ENCODE results near the gene BTN2A1. TPM values are rescaled to one million over a fixed set of nuclear protein-coding genes. Genes with fewer than 3 reads are reported as not detected.
A peak's percentile ranks its signal among the peaks of the same experiment; 100 is the strongest.
"Not testable (repeated sequence)": the region's sequence is repeated elsewhere in the genome, so short reads cannot be mapped to it uniquely, and the experiment has no call there.

Gene BTN2A1
- polyA plus RNA-seq, 1 donor, result 26.9 TPM

GRCh38 chr6:26445934-26446667 is 11.7 kb upstream of the BTN2A1 start:
- no peaks in the 10 kb centered on the region for H3K4me1 ChIP-seq (ENCODE audit: control insufficient read depth, insufficient read depth, low read length)
- peaks cover 11% of the 10 kb centered on the region for H3K36me3 ChIP-seq (ENCODE audit: control insufficient read depth, insufficient read depth, low read length)
- WGBS (ENCODE audit: insufficient coverage, low lambda C conversion rate), result no CpG with 5 or more reads among the region's 5 CpGs
- no peak for DNase-seq
- no peaks in the 10 kb centered on the region for H3K9me3 ChIP-seq (ENCODE audit: control insufficient read depth, low read depth, low read length)
- H3K27me3 ChIP-seq (ENCODE audit: control insufficient read depth, insufficient read depth, low read length), result no peaks in the 10 kb centered on the region
- H3K4me3 ChIP-seq (ENCODE audit: low read length), result no peak overlapping the region
- no peak overlapping the region for H3K27ac ChIP-seq (ENCODE audit: low read length)

- Histone ChIP-seq H3K4me1 (ENCODE audit: control insufficient read depth, insufficient read depth, low read length) (no peaks in the 10 kb centered on the region), H3K27me3 (ENCODE audit: control insufficient read depth, insufficient read depth, low read length) (no peaks in the 10 kb centered on the region), H3K36me3 (ENCODE audit: control insufficient read depth, insufficient read depth, low read length) (peaks cover 11% of the 10 kb centered on the region), H3K4me3 (ENCODE audit: low read length) (no peak overlapping the region), H3K27ac (ENCODE audit: low read length) (no peak overlapping the region), H3K9me3 (ENCODE audit: control insufficient read depth, low read depth, low read length) (no peaks in the 10 kb centered on the region)
- WGBS (ENCODE audit: insufficient coverage, low lambda C conversion rate), result no CpG with 5 or more reads among the region's 5 CpGs
- DNase-seq, result no peak
Observed at GRCh38 chr6:26447257-26447656, 10.5 kb upstream of the BTN2A1 start.

GRCh38 chr6:26450240-26450639 is 7.5 kb upstream of the BTN2A1 start:
- no peak overlapping the region for H3K27ac ChIP-seq (ENCODE audit: low read length)
- H3K27me3 ChIP-seq (ENCODE audit: control insufficient read depth, insufficient read depth, low read length), result no peaks in the 10 kb centered on the region
- H3K9me3 ChIP-seq (ENCODE audit: control insufficient read depth, low read depth, low read length), result no peaks in the 10 kb centered on the region
- WGBS (ENCODE audit: insufficient coverage, low lambda C conversion rate), result 100% methylated on average over 1 of the region's 3 CpGs
- peaks cover 11% of the 10 kb centered on the region for H3K36me3 ChIP-seq (ENCODE audit: control insufficient read depth, insufficient read depth, low read length)
- H3K4me1 ChIP-seq (ENCODE audit: control insufficient read depth, insufficient read depth, low read length), result no peaks in the 10 kb centered on the region
- H3K4me3 ChIP-seq (ENCODE audit: low read length), result no peak overlapping the region
- DNase-seq, result no peak

GRCh38 chr6:26452631-26453235 is 5.0 kb upstream of the BTN2A1 start:
- Histone ChIP-seq H3K27ac (ENCODE audit: low read length) (no peak overlapping the region), H3K4me3 (ENCODE audit: low read length) (no peak overlapping the region), H3K36me3 (ENCODE audit: control insufficient read depth, insufficient read depth, low read length) (peaks cover 11% of the 10 kb centered on the region), H3K4me1 (ENCODE audit: control insufficient read depth, insufficient read depth, low read length) (peaks cover 4% of the 10 kb centered on the region), H3K9me3 (ENCODE audit: control insufficient read depth, low read depth, low read length) (no peaks in the 10 kb centered on the region), H3K27me3 (ENCODE audit: control insufficient read depth, insufficient read depth, low read length) (no peaks in the 10 kb centered on the region)
- peak in 1 of 2 donors; percentile 48 for DNase-seq
- WGBS (ENCODE audit: insufficient coverage, low lambda C conversion rate), result no CpG with 5 or more reads among the region's 1 CpG

- WGBS (ENCODE audit: insufficient coverage, low lambda C conversion rate), result no CpG with 5 or more reads among the region's 1 CpG
- DNase-seq, result no peak
Observed at GRCh38 chr6:26454631-26455030, 3.1 kb upstream of the BTN2A1 start.

GRCh38 chr6:26455357-26455970 is 2.3 kb upstream of the BTN2A1 start:
- H3K9me3 ChIP-seq (ENCODE audit: control insufficient read depth, low read depth, low read length), result no peaks in the 10 kb centered on the region
- H3K4me3 ChIP-seq (ENCODE audit: low read length), result no peak overlapping the region
- H3K27me3 ChIP-seq (ENCODE audit: control insufficient read depth, insufficient read depth, low read length), result no peaks in the 10 kb centered on the region
- 83% methylated on average over 1 of the region's 3 CpGs for WGBS (ENCODE audit: insufficient coverage, low lambda C conversion rate)
- peaks cover 12% of the 10 kb centered on the region for H3K36me3 ChIP-seq (ENCODE audit: control insufficient read depth, insufficient read depth, low read length)
- H3K4me1 ChIP-seq (ENCODE audit: control insufficient read depth, insufficient read depth, low read length), result peaks cover 9% of the 10 kb centered on the region
- no peak for DNase-seq
- no peak overlapping the region for H3K27ac ChIP-seq (ENCODE audit: low read length)

More at GRCh38 chr6:26454631-26455030, 3.1 kb upstream of the BTN2A1 start:
- peaks cover 9% of the 10 kb centered on the region for H3K4me1 ChIP-seq (ENCODE audit: control insufficient read depth, insufficient read depth, low read length)
- H3K4me3 ChIP-seq (ENCODE audit: low read length), result no peak overlapping the region
- H3K36me3 ChIP-seq (ENCODE audit: control insufficient read depth, insufficient read depth, low read length), result peaks cover 7% of the 10 kb centered on the region
- no peak overlapping the region for H3K27ac ChIP-seq (ENCODE audit: low read length)
- H3K9me3 ChIP-seq (ENCODE audit: control insufficient read depth, low read depth, low read length), result no peaks in the 10 kb centered on the region
- no peaks in the 10 kb centered on the region for H3K27me3 ChIP-seq (ENCODE audit: control insufficient read depth, insufficient read depth, low read length)

- WGBS (ENCODE audit: insufficient coverage, low lambda C conversion rate), result 0% methylated on average over 3 of the region's 9 CpGs
- Histone ChIP-seq H3K36me3 (ENCODE audit: control insufficient read depth, insufficient read depth, low read length) (peaks cover 20% of the 10 kb centered on the region), H3K4me3 (ENCODE audit: low read length) (peak overlapping the region; percentile 85), H3K4me1 (ENCODE audit: control insufficient read depth, insufficient read depth, low read length) (peaks cover 13% of the 10 kb centered on the region), H3K27ac (ENCODE audit: low read length) (peak overlapping the region; percentile 87), H3K9me3 (ENCODE audit: control insufficient read depth, low read depth, low read length) (no peaks in the 10 kb centered on the region), H3K27me3 (ENCODE audit: control insufficient read depth, insufficient read depth, low read length) (no peaks in the 10 kb centered on the region)
- DNase-seq, result no peak
Observed at GRCh38 chr6:26457264-26457805, 420 bp upstream of the BTN2A1 start.

- H3K4me1 ChIP-seq (ENCODE audit: control insufficient read depth, insufficient read depth, low read length), result peaks cover 13% of the 10 kb centered on the region
Observed at GRCh38 chr6:26459023-26459810, 1.5 kb downstream of the BTN2A1 start.

GRCh38 chr6:26461353-26461752 is 3.6 kb downstream of the BTN2A1 start:
- H3K9me3 ChIP-seq (ENCODE audit: control insufficient read depth, low read depth, low read length); H3K4me3 ChIP-seq (ENCODE audit: low read length); H3K27me3 ChIP-seq (ENCODE audit: control insufficient read depth, insufficient read depth, low read length); DNase-seq; H3K27ac ChIP-seq (ENCODE audit: low read length): not testable (repeated sequence)
- Histone ChIP-seq H3K4me1 (ENCODE audit: control insufficient read depth, insufficient read depth, low read length) (peaks cover 13% of the 10 kb centered on the region), H3K36me3 (ENCODE audit: control insufficient read depth, insufficient read depth, low read length) (peaks cover 60% of the 10 kb centered on the region)
- no CpG with 5 or more reads among the region's 5 CpGs for WGBS (ENCODE audit: insufficient coverage, low lambda C conversion rate)

More at GRCh38 chr6:26459023-26459810, 1.5 kb downstream of the BTN2A1 start:
- no peak overlapping the region for H3K4me3 ChIP-seq (ENCODE audit: low read length)
- DNase-seq, result no peak
- peaks cover 38% of the 10 kb centered on the region for H3K36me3 ChIP-seq (ENCODE audit: control insufficient read depth, insufficient read depth, low read length)
- no peak overlapping the region for H3K27ac ChIP-seq (ENCODE audit: low read length)
- H3K27me3 ChIP-seq (ENCODE audit: control insufficient read depth, insufficient read depth, low read length), result no peaks in the 10 kb centered on the region
- no peaks in the 10 kb centered on the region for H3K9me3 ChIP-seq (ENCODE audit: control insufficient read depth, low read depth, low read length)
- WGBS (ENCODE audit: insufficient coverage, low lambda C conversion rate), result no CpG with 5 or more reads among the region's 16 CpGs

GRCh38 chr6:26464014-26464413 is 6.3 kb downstream of the BTN2A1 start:
- H3K27me3 ChIP-seq (ENCODE audit: control insufficient read depth, insufficient read depth, low read length), result no peaks in the 10 kb centered on the region
- no CpG with 5 or more reads among the region's 4 CpGs for WGBS (ENCODE audit: insufficient coverage, low lambda C conversion rate)
- H3K4me1 ChIP-seq (ENCODE audit: control insufficient read depth, insufficient read depth, low read length), result peaks cover 8% of the 10 kb centered on the region
- no peak overlapping the region for H3K27ac ChIP-seq (ENCODE audit: low read length)
- no peaks in the 10 kb centered on the region for H3K9me3 ChIP-seq (ENCODE audit: control insufficient read depth, low read depth, low read length)
- DNase-seq, result no peak
- peaks cover 84% of the 10 kb centered on the region for H3K36me3 ChIP-seq (ENCODE audit: control insufficient read depth, insufficient read depth, low read length)
- H3K4me3 ChIP-seq (ENCODE audit: low read length), result no peak overlapping the region

Data from large intestine (tissue), 3 donors.